HepG2 (cell line): ENCODE data around the gene NCOA4. TPM values are rescaled to one million over a fixed set of nuclear protein-coding genes. Genes with fewer than 3 reads are reported as not detected.

Experiments used
- HCFC1 ChIP-seq: fragments of 150-350 bp; IDR thresholded peaks from 2 replicates; pipeline ENCODE4 v1.6.1; 2014; ENCODE audit warnings: low read depth, low read length
- HMGA1 ChIP-seq: sonication (generic); formaldehyde crosslinking; conservative IDR thresholded peaks from 2 replicates; pipeline ENCODE4 v1.4.0; 2020; ENCODE audit warnings: missing genetic modification reagents
- JUNB ChIP-seq: sonication (generic); formaldehyde crosslinking; IDR thresholded peaks from 2 replicates; pipeline ENCODE4 v1.8.0; 2022; ENCODE audit warnings: missing genetic modification reagents, mild to moderate bottlenecking, borderline replicate concordance
- MYPOP ChIP-seq: sonication (generic); formaldehyde crosslinking; IDR thresholded peaks from 2 replicates; pipeline ENCODE4 v1.8.1; 2023; ENCODE audit warnings: mild to moderate bottlenecking, moderate library complexity, missing genetic modification reagents
- NPAS2 ChIP-seq: sonication (generic); formaldehyde crosslinking; IDR thresholded peaks from 2 replicates; pipeline ENCODE4 v1.8.0; 2022; ENCODE audit warnings: mild to moderate bottlenecking, missing genetic modification reagents, borderline replicate concordance
- POLR2AphosphoS5 ChIP-seq: IDR thresholded peaks from 2 replicates; pipeline ENCODE4 v1.6.1; 2012; ENCODE audit warnings: low read depth, low read length
- RAD21 ChIP-seq: fragments of 450-650 bp; formaldehyde crosslinking; IDR thresholded peaks from 2 replicates; pipeline ENCODE4 v1.5.0; 2020; ENCODE audit warnings: mild to moderate bottlenecking
- RFXAP ChIP-seq: sonication (generic); formaldehyde crosslinking; IDR thresholded peaks from 2 replicates; pipeline ENCODE4 v1.4.0; 2020; ENCODE audit warnings: missing genetic modification reagents, borderline replicate concordance
- SALL1 ChIP-seq: sonication (generic); formaldehyde crosslinking; IDR thresholded peaks from 2 replicates; pipeline ENCODE4 v1.8.0; 2022; ENCODE audit warnings: mild to moderate bottlenecking, missing genetic modification reagents
- SRSF9 ChIP-seq: fragments of 200-400 bp; formaldehyde crosslinking; IDR thresholded peaks from 2 replicates; pipeline ENCODE4 v1.6.1; 2018; ENCODE audit warnings: borderline replicate concordance, mild to moderate bottlenecking, low read depth, low read length; ENCODE audit not compliant: insufficient read depth, poor library complexity, severe bottlenecking
- THAP8 ChIP-seq: sonication (generic); formaldehyde crosslinking; IDR thresholded peaks from 2 replicates; pipeline ENCODE4 v1.5.1; 2020; ENCODE audit warnings: missing genetic modification reagents, mild to moderate bottlenecking, borderline replicate concordance
- THYN1 ChIP-seq: sonication (generic); formaldehyde crosslinking; IDR thresholded peaks from 2 replicates; pipeline ENCODE4 v1.8.1; 2023; ENCODE audit warnings: low read depth, mild to moderate bottlenecking, moderate library complexity, missing genetic modification reagents, borderline replicate concordance
- ZBTB33 ChIP-seq: sonication (generic); formaldehyde crosslinking; IDR thresholded peaks from 2 replicates; pipeline ENCODE4 v1.4.0; 2020; ENCODE audit warnings: missing genetic modification reagents
- ZC3H4 ChIP-seq: sonication (generic); formaldehyde crosslinking; IDR thresholded peaks from 2 replicates; pipeline ENCODE4 v1.4.0; 2020; ENCODE audit warnings: missing genetic modification reagents, borderline replicate concordance
- ZNF318 ChIP-seq: sonication (generic); formaldehyde crosslinking; IDR thresholded peaks from 2 replicates; pipeline ENCODE4 v1.4.0; 2020; ENCODE audit warnings: mild to moderate bottlenecking, missing genetic modification reagents
- ZNF720 ChIP-seq: sonication (generic); formaldehyde crosslinking; IDR thresholded peaks from 2 replicates; pipeline ENCODE4 v1.4.0; 2020; ENCODE audit warnings: missing genetic modification reagents
- polyA plus RNA-seq, 8 experiments: library from polyadenylated mRNA; depleted of rRNA in 3 of 8; stranded (reverse) in 7 of 8; unstranded in 1 of 8; fragments of >200 nt; fragmentation: Illumina TruSeq in 4 of 8; extraction: Trizol in 4 of 8; gene quantifications; 2 replicates each; pipeline versions ENCODE4 v1.2.1 to v1.2.3, GENCODE V29; 2011 to 2016; ENCODE audit warnings: low read depth in 4 of 8, missing spikeins in 1 of 8, mixed read lengths in 1 of 8; ENCODE audit not compliant: insufficient read depth in 1 of 8
- total RNA-seq, 5 experiments: library from RNA; depleted of rRNA; stranded (reverse); fragments of >200 nt; fragmentation: Illumina TruSeq; extraction: Trizol; gene quantifications; 2 replicates each; pipeline ENCODE4 v1.2.3, GENCODE V29; 2016; ENCODE audit warnings: low read depth in 1 of 5

The NCOA4 gene
- total and polyA plus RNA-seq, 2 of the 13 experiments (the other 11 are each of a cell fraction or from before 2014, with no cell fraction given): 306 to 400 TPM

- TF ChIP-seq ZNF318 (CRISPR knock-in tag) (no peak), ZNF720 (CRISPR knock-in tag) (no peak), THYN1 (CRISPR knock-in tag) (no peak), HMGA1 (CRISPR knock-in tag) (no peak), RFXAP (CRISPR knock-in tag) (peak; percentile 29; the same call in 1 of the 2 replicates), THAP8 (CRISPR knock-in tag) (no peak), SRSF9 (no peak), ZC3H4 (CRISPR knock-in tag) (no peak), RAD21 (CRISPR knock-in tag) (no peak), SALL1 (CRISPR knock-in tag) (peak; percentile 75; the same call in 1 of the 2 replicates), HCFC1 (no peak), JUNB (CRISPR knock-in tag) (no peak), NPAS2 (CRISPR knock-in tag) (peak; percentile 70; the same call in 1 of the 2 replicates), POLR2AphosphoS5 (no peak), ZBTB33 (CRISPR knock-in tag) (no peak; the same call in 1 of the 2 replicates), MYPOP (peak; percentile 83; the same call in 1 of the 2 replicates)
Measured at GRCh38 chr10:46052057-46052790, 21.8 kb upstream of the NCOA4 start (continued).
